ENCODE results near the gene ASPHD1.

ASPHD1 gene

DNA sequence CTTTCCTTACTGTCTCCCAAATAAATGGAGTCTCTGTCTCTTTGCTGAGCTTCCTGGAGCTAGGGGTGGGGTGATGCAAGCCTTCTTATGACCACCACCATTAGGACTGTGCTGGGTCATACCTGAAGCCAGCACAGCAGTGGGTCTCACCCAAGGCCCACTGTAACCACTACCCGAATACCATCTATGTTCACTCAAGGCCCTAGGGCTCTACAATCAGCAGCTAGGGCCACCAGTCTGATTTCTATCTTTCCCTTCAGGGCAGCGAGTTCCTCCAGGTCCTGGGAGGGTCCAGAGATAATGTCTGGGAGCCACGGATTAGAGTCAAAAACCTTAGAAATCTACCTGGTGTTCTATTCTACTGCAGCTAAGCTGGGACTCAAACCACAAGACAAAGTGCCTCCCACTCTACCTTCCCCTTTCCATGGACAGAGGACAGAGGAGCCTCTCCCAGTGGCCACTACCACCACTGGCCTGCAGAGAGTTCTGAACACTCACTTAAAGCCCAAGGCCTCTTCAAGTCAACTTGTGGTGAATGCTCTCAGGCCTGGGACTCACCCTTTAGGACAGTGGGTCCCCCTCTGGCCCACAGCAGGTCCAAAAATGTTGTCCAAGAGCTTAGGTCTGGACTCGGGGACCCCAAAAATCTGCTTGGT lies 50.6 kb downstream of the ASPHD1 start:
- DNase-seq = no peak

DNA sequence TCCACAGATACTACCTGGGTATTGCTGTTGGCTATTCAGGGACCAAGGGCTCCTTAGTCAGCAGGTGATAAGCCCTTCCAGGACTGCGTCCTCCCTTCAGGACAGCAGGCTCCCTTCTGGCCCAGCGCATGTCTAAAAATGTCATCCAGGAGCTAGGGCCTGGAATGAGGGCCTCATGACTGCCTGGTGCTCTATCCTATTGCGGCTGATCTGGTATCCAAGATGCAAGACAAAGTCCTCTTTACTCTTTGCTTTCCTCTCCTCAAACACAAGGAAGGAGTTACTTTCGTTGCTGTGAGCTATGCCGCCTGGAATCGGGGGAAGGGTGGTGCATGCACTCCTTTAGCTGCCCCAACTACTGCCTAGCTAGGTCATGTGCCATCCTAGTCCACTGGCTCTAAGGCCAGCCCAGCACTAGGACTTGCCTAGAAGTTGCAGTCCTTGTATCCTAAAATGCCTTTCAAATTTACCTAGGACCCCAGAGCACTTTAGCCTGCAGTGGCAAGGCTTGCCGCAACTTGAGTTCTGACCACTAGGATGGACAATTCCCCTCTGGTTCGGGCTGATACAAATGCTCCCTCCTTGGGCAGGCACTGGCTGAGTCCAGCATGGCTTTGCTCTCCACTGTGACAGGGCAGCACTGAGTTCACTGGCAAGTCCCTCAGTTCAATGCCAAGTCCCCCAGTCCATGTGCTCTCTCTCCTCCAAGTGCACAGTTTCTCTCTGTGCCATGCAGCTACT lies 51.5 kb downstream of the ASPHD1 start:
- DNase-seq = no peak
